SIG-M5 treated with dmso at 0.1 percent for 504 hours (cell line): ENCODE data around the gene DNAH6.

Experiments used
- DNase-seq: peaks from one replicate; lab custom pipeline; 2025; ENCODE audit not compliant: unreplicated experiment; lab: John Stamatoyannopoulos, UW

Gene DNAH6

DNA sequence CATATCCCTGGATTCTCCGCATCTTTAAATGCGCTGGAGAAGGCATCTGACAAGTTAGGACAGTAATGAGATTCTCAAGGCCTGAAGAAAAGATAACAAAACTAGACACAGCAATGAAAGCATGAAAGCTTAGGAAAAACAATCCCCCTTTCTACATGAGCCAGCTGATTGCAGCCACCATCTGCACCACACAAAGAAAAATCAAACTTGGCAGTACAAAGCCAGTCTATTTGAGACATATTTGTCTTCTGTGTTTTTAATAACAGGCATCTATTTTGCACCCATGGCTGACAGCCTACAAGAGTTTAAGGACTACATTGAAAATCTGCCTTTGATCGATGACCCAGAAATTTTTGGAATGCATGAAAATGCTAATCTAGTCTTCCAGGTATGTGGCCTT is 281.0 kb downstream of the DNAH6 start:
- no peak for DNase-seq

DNA sequence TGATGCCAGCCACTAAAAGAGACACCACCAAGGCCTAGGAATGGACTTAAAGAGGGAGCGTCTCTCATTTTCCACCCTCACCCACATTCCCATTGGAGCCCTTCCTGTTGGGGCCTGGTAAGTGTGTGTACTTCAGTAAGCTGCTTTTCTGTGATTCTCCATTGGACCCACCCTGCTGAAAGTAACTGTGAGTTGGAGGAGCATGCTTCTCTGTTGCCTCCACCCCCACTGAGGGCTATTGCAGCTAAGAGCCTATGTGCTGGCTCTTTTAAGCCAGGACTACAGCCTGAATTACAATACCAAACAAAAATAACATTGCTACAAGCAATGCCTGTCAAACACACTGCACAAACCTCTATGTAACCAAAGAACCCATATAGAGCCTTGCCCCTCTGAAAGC is 283.5 kb downstream of the DNAH6 start:
- no peak for DNase-seq

DNA sequence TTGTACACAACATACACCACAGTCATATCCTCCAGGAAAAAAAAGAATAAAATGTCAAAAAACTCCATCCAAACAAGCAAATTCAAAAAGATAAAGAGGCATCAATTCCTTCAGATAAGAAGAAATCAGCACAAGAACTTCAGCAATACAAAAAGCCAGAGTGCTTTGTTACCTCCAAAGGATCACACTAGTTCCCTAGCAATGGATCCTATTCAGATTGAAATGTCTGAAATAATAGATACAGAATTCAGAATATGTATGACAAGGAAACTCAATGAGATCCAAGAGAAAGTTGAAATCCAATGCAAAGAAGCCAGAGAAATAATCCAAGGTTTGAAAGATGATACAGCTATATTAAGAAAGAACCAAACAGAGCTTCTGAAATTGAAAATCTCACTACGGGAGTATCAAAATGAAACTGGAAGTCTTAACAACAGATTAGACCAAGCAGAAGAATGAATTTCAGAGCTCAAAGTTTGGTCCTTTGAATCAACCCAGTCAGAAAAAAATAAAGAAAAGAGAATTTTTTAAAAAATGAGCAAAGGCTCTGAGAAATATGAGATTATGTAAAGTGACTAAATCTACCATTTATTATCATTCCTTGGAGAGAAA is 284.0 kb downstream of the DNAH6 start:
- no peak for DNase-seq

DNA sequence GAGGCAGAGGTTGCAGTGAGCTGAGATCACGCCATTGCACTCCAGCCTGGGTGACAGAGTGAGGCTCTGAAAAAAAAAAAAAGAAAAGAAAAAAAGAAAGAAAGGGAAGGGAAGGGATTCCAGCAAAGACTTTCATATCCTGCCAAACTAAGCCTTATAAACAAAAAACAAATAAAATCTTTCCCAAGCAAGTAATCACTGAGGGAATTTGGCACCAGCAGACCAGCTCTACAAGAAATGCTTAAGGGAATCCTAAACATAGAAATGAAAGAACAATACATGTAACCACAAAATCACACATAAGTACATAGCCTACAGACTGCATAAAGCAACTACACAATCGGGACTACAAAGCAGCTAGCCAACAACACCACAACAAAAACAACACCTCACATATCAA is 285.5 kb downstream of the DNAH6 start:
- no peak for DNase-seq

DNA sequence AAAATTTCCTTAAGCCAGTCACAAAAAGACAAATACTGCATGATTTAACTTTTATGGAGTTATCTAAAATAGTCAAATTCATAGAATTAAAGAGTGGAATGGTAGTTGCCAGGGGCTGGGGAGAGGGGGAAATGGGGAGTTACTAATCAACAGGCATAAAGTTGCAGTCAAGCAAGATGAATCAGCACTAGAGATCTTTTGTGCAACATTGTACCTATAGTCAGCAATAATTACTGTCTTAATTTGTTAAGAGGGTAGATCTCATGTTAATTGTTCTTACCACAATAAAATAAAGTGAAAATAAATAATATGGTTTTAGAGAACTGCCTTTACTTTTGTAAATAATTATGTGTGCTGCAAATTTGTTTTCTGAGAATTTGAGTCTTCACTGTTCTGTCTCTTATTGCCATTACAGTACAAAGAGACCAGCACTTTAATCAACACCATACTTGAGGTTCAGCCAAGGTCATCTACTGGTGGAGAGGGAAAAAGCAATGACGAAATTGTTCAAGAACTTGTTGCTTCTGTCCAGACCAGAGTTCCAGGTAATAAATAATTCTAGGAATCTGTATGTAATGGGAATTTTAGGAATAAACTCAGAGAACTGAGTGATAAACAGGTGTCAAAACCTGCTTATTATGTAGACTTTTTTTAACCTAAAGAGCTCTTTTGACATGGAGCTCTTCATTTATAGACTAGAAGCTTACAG is 289.1 kb downstream of the DNAH6 start:
- DNase-seq = no peak

DNA sequence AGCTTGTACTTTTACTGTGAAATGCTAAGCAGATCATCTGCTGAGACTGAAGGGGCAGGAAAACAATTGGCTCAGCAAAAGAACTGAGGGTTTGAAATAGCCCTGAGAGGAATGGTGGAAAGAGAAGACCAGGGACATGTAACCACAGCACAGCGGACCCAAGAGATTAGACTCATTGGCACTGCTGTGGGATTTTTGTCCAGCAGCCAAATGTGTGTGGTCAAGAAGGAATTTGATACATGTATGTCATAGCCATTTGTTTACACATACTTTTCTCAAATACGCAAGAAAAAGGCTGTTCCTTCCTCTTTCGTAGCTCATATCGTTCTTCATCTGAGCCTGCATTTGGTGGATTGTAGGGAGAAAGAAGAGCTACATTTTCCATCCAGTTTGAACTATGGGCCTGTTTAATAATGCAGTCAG is 290.8 kb downstream of the DNAH6 start:
- DNase-seq = peak; percentile 32

GRCh38 chr2:84808279-84808678 is 292.0 kb downstream of the DNAH6 start:
- DNase-seq = no peak

DNA sequence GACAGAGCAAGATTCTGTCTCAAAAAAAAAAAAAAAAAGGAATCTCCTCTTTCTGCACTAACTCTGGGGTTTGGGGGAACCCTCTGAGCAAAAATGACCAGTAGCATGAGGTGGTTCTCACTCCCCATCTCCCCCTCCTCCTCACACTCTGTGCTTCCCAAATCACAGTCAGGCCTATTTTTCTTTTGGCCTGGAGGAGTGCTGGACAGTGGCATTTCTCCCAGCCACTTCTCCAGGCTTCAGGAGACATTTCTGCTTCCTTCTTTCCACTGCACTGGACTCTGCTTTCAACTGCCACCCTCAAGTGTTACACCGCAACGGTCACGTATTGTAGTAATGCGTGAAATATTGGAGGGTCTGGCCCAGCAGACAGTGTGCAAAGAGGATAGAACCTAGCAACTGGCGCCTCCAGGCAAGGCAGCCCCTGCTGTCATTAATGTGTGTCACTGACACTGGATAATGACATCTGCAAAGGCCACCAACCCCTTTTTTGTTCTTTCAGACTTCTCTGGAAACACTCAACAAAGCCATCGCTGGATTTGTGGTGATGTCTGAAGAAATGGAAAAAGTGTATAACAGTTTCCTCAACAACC is 295.6 kb downstream of the DNAH6 start:
- no peak for DNase-seq

GRCh38 chr2:84815146-84815545 is 298.8 kb downstream of the DNAH6 start:
- no peak for DNase-seq

GRCh38 chr2:84816426-84817026 is 300.2 kb downstream of the DNAH6 start:
- no peak for DNase-seq

DNA sequence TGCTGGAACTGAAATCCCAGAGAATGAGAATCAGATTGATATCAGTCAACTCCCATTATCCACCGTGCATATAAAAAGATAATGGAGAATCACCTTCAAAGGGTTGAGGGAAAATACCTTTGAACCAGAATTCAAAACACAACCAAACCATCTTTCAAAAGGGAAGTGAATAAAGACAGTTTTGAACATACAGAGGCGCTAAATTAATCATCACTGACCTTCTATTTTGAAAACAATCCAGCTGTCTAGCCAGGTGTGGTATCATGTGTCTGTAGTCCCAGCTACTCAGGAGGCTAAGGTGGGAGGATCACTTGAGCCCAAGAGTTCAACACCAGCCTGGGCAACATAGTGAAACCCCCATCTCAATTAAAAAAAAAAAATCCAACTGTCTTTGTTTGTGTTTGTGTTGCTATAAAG is 300.9 kb downstream of the DNAH6 start:
- DNase-seq = no peak

GRCh38 chr2:84821806-84822205 is 305.5 kb downstream of the DNAH6 start:
- DNase-seq = no peak

- DNase-seq = no peak
Measured at GRCh38 chr2:84823229-84823628, 306.9 kb downstream of the DNAH6 start.

- no peak for DNase-seq
Measured at GRCh38 chr2:84823788-84824187, 307.5 kb downstream of the DNAH6 start.

DNA sequence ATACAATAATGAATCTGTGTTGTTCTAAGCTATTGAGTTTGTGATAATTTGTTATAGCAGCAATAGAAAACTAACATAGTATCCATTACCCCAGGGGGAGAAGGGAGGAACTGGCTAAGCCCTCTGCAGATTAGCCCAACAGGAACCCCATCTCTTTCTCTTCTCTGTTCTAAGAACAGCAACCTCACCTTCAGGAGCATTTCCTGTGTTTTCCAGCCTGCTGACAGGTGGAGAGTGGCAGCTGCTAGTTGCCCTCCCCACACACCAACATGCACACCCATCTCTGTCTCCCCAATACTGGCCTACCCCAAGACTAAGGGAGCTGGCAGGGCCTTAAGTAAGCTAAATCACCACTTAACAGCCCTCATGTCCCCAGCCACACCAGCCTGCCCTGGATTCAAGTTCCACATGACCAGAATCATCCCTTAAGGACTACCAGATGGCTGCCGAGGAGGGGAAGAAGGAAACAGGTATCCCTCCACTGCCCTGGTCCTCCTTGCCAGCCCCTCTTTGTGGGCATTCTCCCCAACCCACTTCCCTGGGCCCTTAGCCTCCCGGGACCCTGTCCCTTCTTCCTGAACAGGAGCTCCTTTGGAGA is 311.8 kb downstream of the DNAH6 start:
- DNase-seq = no peak

- DNase-seq = no peak
Measured at GRCh38 chr2:84829693-84830092, 313.4 kb downstream of the DNAH6 start.

GRCh38 chr2:84830095-84830494 is 313.8 kb downstream of the DNAH6 start:
- peak; percentile 88 for DNase-seq

DNA sequence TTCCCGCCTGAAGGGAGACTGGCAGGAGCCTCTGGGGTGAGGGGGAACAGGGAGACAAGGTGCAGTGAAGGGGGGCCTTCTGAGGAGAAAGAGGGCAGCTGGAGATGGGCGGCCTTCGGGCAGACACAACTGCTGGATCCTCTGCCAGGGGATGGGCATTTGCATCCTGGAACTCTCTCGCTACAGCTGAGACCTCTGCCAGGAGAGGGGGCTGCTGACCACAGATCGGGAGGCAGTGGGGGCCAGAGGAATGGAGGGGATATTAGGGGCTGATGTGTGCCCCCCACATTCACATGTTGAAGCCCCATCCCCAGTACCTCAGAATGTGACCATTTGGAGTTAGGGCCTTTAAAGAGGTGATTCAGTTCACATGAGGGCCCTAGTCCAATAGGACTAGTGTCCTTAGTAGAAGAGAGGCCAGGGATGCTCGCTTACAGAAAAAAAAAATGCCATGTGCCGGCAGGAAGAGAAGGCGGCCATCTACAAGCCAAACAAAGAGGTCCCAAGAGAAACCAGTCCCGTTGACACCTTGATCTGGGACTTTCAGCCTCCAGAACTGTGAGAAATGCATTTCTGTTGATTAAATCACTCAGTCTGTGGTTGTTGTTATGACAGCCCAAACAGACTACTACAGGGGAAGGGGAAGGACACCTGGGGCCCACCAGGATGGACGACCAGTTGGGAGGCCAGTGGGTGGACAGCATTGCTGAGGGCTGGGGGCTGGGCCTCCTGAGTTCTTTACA is 314.6 kb downstream of the DNAH6 start:
- no peak for DNase-seq

GRCh38 chr2:84832772-84833461 is 316.6 kb downstream of the DNAH6 start:
- peak; percentile 93 for DNase-seq

DNA sequence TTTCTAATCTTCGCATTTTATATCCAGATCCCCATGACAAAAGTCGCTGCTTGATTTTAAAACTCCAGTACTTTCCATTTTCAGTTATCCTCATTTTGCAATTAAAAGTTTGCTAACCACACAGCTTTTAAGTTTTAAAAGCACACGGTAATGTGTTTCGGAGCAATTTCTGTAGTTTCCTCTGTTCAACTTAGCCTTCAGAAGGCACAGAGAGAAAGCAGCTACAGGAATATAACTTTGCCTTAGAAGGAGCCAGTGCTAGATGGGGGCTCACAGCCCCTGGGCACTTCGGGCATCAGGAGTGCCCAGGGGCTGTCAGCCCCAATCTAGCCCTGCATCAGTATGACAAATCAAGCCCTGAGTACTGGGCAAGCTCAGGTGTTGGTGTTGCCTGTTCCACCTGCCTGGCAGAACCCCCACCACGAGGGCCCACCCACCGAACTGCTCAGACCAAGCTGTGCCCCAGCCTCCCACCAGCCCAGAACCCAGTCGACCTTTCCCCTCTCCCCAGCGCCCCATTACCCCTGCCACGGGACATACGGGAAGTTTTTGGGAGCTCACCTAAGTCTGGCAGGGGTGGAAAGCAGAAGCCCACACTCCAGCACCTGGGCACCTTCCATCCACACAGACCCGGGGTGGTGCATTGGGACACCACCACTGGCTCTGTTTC is 317.3 kb downstream of the DNAH6 start:
- no peak for DNase-seq
